Effector memory CD8-positive, alpha-beta T cell (primary cell): ENCODE data around the gene BEST1.
A peak's percentile ranks its signal among the peaks of the same experiment; 100 is the strongest.
"Not testable (repeated sequence)": the region's sequence is repeated elsewhere in the genome, so short reads cannot be mapped to it uniquely, and the experiment has no call there.

Source experiments
- ATAC-seq: fragments of 150-1000 bp; cut with Tn5 transposase; replicated peaks from 2 replicates; pipeline ENCODE4 v1.10.0; 2021; ENCODE audit warnings: mild to moderate bottlenecking, moderate library complexity
- DNase-seq, 3 experiments: peaks; one replicate each; pipeline ENCODE4 v3.0.0; 2021
- H3K27ac Mint-ChIP-seq, 2 donors: one replicate each; pipeline ENCODE4 v1.8.0; 2022; ENCODE audit warnings: mild to moderate bottlenecking in 2 of 2, mixed read lengths in 2 of 2, moderate library complexity in 2 of 2
- H3K27me3 Mint-ChIP-seq, 2 donors: one replicate each; pipeline ENCODE4 v1.8.0; 2022; ENCODE audit warnings: mixed read lengths in 2 of 2
- H3K36me3 Mint-ChIP-seq: one replicate; pipeline ENCODE4 v1.8.0; 2022; ENCODE audit warnings: mild to moderate bottlenecking, moderate library complexity, mixed read lengths; ENCODE audit not compliant: insufficient read depth
- H3K4me1 Mint-ChIP-seq, 2 donors: one replicate each; pipeline ENCODE4 v1.8.0; 2022; ENCODE audit warnings: low read depth in 2 of 2, mixed read lengths in 2 of 2
- H3K4me3 Mint-ChIP-seq, 2 donors: one replicate each; pipeline ENCODE4 v1.8.0; 2022; ENCODE audit warnings: mild to moderate bottlenecking in 2 of 2, mixed read lengths in 2 of 2, moderate library complexity in 2 of 2
- H3K9me3 Mint-ChIP-seq, 2 donors: one replicate each; pipeline ENCODE4 v1.8.0; 2022; ENCODE audit warnings: mixed read lengths in 2 of 2

BEST1 gene

GRCh38 chr11:62001450-62002191 lies 51.5 kb downstream of the BEST1 start:
- peaks cover 3 to 7% of the 10 kb centered on the region in 2 donors for H3K9me3 Mint-ChIP-seq
- DNase-seq (no peak), ATAC-seq (no peak)
- no peak overlapping the region for H3K4me3 Mint-ChIP-seq
- H3K4me1 Mint-ChIP-seq, result no peaks in the 10 kb centered on the region
- H3K36me3 Mint-ChIP-seq, result no peaks in the 10 kb centered on the region
- peaks cover 8 to 12% of the 10 kb centered on the region in 2 donors for H3K27me3 Mint-ChIP-seq
- peak overlapping the region in 1 of 2 donors; percentile 56 for H3K27ac Mint-ChIP-seq

- ATAC-seq, H3K27ac Mint-ChIP-seq, H3K9me3 Mint-ChIP-seq, H3K4me3 Mint-ChIP-seq, DNase-seq, H3K4me1 Mint-ChIP-seq, H3K36me3 Mint-ChIP-seq: not testable (repeated sequence)
- H3K27me3 Mint-ChIP-seq, result peaks cover 8 to 12% of the 10 kb centered on the region in 2 donors
Measured at GRCh38 chr11:62002283-62002682, 52.1 kb downstream of the BEST1 start.

- Mint-ChIP-seq H3K27me3 (peaks cover 8 to 12% of the 10 kb centered on the region in 2 donors), H3K4me3 (no peak overlapping the region), H3K36me3 (no peaks in the 10 kb centered on the region), H3K4me1 (no peaks in the 10 kb centered on the region), H3K9me3 (peaks cover 0 to 1% of the 10 kb centered on the region in 2 donors), H3K27ac (no peak overlapping the region)
- ATAC-seq (no peak), DNase-seq (no peak)
Measured at GRCh38 chr11:62004473-62004872, 54.3 kb downstream of the BEST1 start.

GRCh38 chr11:62008193-62008592 lies 58.0 kb downstream of the BEST1 start:
- no peaks in the 10 kb centered on the region for H3K4me1 Mint-ChIP-seq
- H3K27ac Mint-ChIP-seq, result no peak overlapping the region
- DNase-seq (no peak), ATAC-seq (no peak)
- H3K9me3 Mint-ChIP-seq, result no peaks in the 10 kb centered on the region
- no peaks in the 10 kb centered on the region for H3K36me3 Mint-ChIP-seq
- no peak overlapping the region for H3K4me3 Mint-ChIP-seq
- peaks cover 13 to 22% of the 10 kb centered on the region in 2 donors for H3K27me3 Mint-ChIP-seq

- H3K9me3 Mint-ChIP-seq, result no peaks in the 10 kb centered on the region
- ATAC-seq (no peak), DNase-seq (no peak)
- H3K36me3 Mint-ChIP-seq, result no peaks in the 10 kb centered on the region
- H3K4me3 Mint-ChIP-seq, result no peak overlapping the region
- peaks cover 0 to 5% of the 10 kb centered on the region in 2 donors for H3K4me1 Mint-ChIP-seq
- no peak overlapping the region for H3K27ac Mint-ChIP-seq
- peaks cover 5 to 10% of the 10 kb centered on the region in 2 donors for H3K27me3 Mint-ChIP-seq
Measured at GRCh38 chr11:62010935-62011528, 60.9 kb downstream of the BEST1 start.

- H3K4me1 Mint-ChIP-seq, result peaks cover 0 to 5% of the 10 kb centered on the region in 2 donors
- peak overlapping the region in 1 of 2 donors; percentile 42 for H3K27ac Mint-ChIP-seq
- DNase-seq, result no peak
- ATAC-seq, result no peak
- H3K36me3 Mint-ChIP-seq, result no peaks in the 10 kb centered on the region
- peaks cover 5 to 10% of the 10 kb centered on the region in 2 donors for H3K27me3 Mint-ChIP-seq
- no peaks in the 10 kb centered on the region for H3K9me3 Mint-ChIP-seq
- H3K4me3 Mint-ChIP-seq, result no peak overlapping the region
Measured at GRCh38 chr11:62011881-62012280, 61.7 kb downstream of the BEST1 start.

GRCh38 chr11:62012451-62012831 lies 62.3 kb downstream of the BEST1 start:
- H3K4me1 Mint-ChIP-seq, result peaks cover 0 to 5% of the 10 kb centered on the region in 2 donors
- no peak for ATAC-seq
- no peak overlapping the region for H3K4me3 Mint-ChIP-seq
- DNase-seq, result no peak
- peaks cover 5 to 10% of the 10 kb centered on the region in 2 donors for H3K27me3 Mint-ChIP-seq
- H3K36me3 Mint-ChIP-seq, result no peaks in the 10 kb centered on the region
- H3K27ac Mint-ChIP-seq, result peak overlapping the region in 1 of 2 donors; percentile 42
- no peaks in the 10 kb centered on the region for H3K9me3 Mint-ChIP-seq

- Mint-ChIP-seq H3K27ac (peak overlapping the region in 1 of 2 donors; percentile 42), H3K36me3 (no peaks in the 10 kb centered on the region), H3K4me3 (no peak overlapping the region), H3K4me1 (peaks cover 0 to 5% of the 10 kb centered on the region in 2 donors), H3K9me3 (no peaks in the 10 kb centered on the region), H3K27me3 (peaks cover 5 to 10% of the 10 kb centered on the region in 2 donors)
- ATAC-seq (no peak), DNase-seq (no peak)
Measured at GRCh38 chr11:62012832-62013461, 62.8 kb downstream of the BEST1 start.
